NCI-H524 treated with DMSO at 0.1 percent for 48 hours (cell line): ENCODE data around the gene FZR1.

Source experiments
- DNase-seq: peaks from one replicate; lab custom pipeline; 2025; lab: John Stamatoyannopoulos, UW

Gene FZR1

GRCh38 chr19:3531716-3532115 is 25.6 kb downstream of the FZR1 start:
- no peak for DNase-seq

- no peak for DNase-seq
Observed at GRCh38 chr19:3532154-3532786, 26.2 kb downstream of the FZR1 start.

DNA sequence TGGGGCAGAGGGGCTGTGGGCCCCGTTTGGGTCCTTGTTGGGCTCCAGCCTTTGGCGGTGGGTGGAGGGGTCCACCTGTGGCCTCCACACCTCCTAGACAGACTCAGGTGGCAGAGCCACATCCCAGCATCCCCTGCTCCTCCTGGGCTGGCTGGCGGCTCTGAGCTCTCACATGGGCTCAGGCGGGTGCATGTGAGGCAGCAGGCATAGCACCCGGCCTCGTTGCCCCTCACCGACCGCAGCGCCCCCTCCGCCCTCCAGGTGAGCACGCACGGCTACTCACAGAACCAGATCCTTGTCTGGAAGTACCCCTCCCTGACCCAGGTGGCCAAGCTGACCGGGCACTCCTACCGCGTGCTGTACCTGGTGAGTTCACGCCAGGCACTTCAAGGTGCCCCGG is 26.9 kb downstream of the FZR1 start:
- no peak for DNase-seq

- DNase-seq, result no peak
Observed at GRCh38 chr19:3533563-3534216, 27.6 kb downstream of the FZR1 start.

GRCh38 chr19:3534375-3535234 is 28.5 kb downstream of the FZR1 start:
- DNase-seq, result no peak

- DNase-seq, result no peak
Observed at GRCh38 chr19:3535235-3535535, 29.1 kb downstream of the FZR1 start.

DNA sequence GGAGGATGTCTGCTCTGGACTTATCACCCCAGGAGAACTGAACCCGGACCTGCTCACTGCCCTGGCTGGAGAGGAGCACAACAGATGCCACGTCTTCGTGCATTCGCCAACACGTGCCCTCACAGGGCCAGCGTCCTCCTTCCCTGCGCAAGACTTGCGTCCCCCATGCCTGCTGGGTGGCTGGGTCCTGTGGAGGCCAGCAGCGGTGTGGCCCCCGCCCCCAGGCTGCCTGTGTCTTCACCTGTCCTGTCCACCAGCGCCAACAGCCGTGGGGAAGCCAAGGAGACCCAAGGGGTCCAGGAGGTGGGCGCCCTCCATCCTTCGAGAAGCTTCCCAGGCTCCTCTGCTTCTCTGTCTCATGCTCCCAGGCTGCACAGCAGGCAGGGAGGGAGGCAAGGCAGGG is 29.5 kb downstream of the FZR1 start:
- no peak for DNase-seq

DNA sequence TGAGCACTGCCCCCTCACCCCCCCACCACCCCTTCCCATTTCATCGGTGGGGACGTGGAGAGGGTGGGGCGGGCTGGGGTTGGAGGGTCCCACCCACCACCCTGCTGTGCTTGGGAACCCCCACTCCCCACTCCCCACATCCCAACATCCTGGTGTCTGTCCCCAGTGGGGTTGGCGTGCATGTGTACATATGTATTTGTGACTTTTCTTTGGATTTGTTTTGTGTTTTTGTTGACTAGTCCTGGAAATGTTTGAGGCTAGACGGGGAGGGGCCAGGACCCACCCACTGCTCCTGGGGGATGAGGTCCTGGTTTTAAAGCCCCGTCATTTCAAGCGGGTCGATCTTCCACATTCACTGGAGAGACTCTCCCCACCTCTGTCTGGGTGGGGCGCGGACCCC is 29.9 kb downstream of the FZR1 start:
- no peak for DNase-seq

DNA sequence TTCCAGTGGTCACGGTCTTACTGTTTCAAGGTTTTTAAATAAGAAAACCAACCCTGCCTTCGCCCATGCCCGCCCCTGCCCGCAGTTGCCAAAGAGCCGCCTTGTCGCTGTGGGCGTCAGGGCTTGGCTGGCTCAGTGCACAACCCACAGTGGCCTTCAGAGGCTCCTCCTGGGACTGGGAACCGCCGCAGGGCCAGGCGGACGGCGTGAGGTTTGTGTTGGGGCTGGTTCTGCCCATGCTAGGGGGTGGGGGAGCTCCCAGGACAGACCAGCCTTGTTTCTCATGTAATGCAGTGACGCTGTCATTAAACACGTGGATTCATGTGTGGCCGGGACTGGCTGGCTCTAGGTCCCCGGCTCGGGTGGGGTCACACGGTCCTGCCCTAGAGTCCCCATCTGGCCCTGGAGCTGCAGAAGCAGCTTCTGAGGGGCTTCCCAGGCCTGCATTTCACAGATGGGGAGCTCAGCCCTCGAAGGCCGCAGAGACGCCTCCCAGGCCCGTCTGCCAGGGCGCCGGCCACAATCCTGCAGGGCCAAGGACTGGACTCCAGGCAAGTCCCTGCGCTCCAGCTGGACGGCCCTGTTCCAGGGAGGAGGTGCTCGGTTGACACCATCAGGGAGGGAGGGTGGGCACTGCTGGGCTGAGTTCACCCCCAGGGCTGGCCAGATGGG is 30.5 kb downstream of the FZR1 start:
- DNase-seq, result no peak

DNA sequence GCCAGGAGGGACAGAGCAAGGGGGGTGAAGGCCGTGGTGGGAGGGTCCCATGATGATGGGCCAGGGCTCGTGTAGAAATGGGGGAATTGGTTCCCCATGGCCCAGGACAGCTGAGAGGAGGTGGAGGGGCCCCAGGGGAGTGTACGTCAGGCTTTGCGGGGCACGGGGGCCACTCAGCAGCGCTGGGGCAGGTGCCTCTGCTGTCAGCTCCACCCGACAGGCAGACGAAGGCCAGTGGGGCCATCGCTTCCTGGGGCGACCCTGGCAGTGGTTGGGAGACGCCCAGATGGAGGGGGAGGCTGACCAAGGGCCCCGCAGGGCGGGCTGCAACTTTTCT is 31.0 kb downstream of the FZR1 start:
- no peak for DNase-seq

- DNase-seq, result no peak
Observed at GRCh38 chr19:3537438-3538240, 31.5 kb downstream of the FZR1 start.

- DNase-seq, result no peak
Observed at GRCh38 chr19:3538258-3538929, 32.3 kb downstream of the FZR1 start.

- DNase-seq, result no peak
Observed at GRCh38 chr19:3538965-3539755, 33.0 kb downstream of the FZR1 start, which contains the start of gene TEKTIP1. Gene TEKTIP1, plus strand, starts transcription at chr19:3539174. Its CDS starts 4 bp downstream, at chr19:3539178.

DNA sequence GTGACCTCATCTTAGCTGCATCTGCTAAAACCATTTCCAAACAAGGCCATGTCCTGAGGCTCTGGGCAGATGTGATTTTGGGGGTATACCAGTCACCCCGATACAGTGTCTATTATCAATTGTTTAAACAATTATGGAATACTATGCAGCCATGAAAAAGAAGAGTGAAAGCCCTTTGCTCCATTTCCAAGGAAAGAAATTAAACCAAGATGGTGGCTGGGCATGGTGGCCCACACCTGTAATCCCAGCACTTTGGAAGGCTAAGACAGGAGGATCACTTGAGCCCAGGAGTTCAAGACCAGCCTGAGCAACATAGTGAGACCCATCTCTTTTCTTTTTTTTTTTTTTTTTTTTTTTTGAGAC is 33.6 kb downstream of the FZR1 start:
- DNase-seq, result no peak

- DNase-seq, result no peak
Observed at GRCh38 chr19:3543150-3544057, 37.3 kb downstream of the FZR1 start.

- no peak for DNase-seq
Observed at GRCh38 chr19:3544058-3544376, 37.9 kb downstream of the FZR1 start.

DNA sequence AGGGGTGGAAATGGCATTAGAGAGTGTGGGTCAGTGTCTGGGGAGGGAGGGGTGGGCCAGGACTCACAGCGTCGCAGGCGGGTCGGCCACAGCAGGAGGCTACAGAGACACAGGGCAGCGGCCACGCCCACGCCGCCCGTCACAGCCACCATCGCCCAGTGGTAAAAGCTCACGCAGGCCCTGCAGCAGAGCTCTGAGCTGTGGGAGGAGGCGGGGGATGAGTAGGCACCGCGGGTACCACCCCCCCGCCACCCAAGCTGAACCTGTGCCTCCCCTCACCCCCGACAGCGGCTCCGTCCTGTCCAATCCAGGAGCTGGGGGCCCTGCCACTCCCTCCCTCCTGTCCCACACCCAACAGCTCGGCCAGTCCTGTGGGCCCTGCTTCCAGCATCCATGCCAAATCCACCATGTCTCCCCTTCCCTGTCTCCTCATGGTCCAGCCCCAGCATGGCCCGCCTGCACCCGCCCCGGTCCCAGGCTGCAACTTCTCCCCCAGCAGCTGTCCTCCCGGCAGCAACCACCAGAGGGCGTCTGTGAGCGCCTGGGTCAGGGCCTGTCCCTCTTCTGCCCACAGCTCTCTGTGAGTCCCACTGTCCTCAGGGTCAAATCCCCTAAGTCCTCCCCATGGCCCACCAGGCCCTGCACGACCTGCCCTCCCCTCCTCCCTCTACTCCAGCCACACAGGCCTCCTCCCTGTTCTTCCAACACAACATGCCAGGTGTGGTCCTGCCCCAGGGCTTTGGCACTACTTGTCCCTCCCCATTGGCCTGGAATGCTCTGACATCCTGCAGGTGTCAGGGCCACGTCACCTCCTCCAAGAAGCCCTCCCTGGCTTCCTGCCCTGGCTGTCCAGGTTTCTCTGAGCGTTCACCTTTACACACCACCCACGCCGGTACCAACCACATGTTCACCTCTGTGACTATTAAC is 38.9 kb downstream of the FZR1 start:
- no peak for DNase-seq

GRCh38 chr19:3545669-3546034 is 39.5 kb downstream of the FZR1 start:
- DNase-seq, result no peak

DNA sequence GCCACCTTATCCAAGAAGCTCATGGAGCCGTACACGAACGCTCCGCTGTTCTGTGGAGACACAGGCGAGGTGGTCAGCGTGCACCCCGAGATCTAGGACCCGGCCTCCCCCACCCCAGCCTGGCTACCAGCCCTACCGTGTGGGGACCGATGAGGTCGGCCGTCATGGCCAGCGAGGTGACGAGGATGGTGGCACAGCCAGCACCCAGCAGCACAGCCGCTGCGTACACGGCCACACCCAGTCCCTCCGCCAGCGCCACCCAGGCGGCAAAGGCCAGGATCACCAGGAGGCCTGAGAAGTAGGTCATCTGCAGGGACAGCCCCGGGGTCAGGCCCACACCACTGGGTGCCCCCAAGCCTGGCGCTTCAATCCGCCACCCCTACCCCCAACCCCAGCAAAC is 40.0 kb downstream of the FZR1 start:
- no peak for DNase-seq
